Measurements from ENCODE around the gene GPANK1.

- no peak for TF ChIP-seq CTCF (IDR thresholded peaks at IDR 0.05)
- TF ChIP-seq ZFX (IDR thresholded peaks at IDR 0.05; ENCODE audit: borderline replicate concordance): no peak
Observed at GRCh38 chr6:31687321-31687720, 22.5 kb upstream of the GPANK1 start.

Data from 22Rv1 (cell line).